ENCODE results near the gene CD8B.
"Not testable (repeated sequence)": the region's sequence is repeated elsewhere in the genome, so short reads cannot be mapped to it uniquely, and the experiment has no call there.

CD8B gene

DNA sequence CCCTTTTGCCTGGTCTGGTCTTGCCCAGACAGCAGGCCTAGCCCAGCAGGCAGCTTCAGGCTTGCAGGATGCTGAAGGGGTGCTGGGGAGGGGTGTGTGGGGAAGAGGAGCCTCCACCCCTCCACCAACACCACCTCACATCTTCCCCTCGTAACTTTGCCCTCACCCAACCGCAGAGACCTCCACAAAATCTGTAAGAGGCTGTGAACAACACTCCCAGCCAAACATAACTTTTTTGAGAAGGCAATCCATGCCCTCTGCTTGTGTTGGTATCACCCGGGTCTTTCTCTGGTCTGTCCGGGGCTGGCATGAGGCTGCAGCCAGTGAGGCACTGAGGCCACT is 26.2 kb downstream of the CD8B start:
- DNase-seq, result not testable (repeated sequence)

DNA sequence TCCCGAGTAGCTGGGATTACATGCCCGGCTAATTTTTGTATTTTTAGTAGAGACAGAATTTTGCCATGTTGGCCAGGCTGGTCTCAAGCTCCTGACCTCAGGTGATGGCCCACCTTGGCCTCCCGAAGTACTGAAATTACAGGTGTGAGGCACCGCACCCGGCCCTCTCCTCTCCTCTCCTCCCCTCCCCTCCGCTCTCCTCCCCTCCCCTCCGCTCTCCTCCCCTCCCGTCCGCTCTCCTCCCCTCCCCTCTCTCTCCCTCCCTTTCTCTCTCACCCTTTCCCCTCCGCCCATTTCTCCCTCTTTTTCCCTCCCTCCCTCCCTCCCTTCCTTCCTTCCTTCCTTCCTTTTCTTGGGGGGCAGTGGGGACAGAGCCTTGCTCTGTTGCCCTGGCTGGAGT is 28.4 kb downstream of the CD8B start:
- no peak for DNase-seq

- DNase-seq, result no peak
Measured at GRCh38 chr2:86832334-86833096, 29.2 kb downstream of the CD8B start.

GRCh38 chr2:86831537-86831936 is 30.1 kb downstream of the CD8B start:
- DNase-seq, result no peak

DNA sequence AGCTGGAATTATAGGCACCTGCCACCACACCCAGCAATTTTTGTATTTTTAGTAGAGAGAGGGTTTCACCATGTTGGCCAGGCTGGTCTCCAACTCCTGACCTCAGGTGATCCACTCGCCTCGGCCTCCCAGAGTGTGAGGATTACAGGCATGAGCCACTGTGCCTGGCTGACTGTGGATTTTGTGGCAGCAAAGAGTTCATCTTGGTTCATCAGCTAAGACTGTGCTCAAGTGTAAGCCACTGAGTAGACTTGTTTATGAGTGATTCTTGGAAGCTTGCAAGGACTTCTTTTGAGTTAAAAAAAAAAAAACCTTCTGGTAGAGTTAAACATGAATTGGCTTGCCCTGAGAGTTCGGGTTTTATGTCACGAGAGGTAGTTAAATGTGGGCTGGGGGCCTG is 34.7 kb downstream of the CD8B start:
- DNase-seq, result no peak

- DNase-seq, result no peak
Measured at GRCh38 chr2:86825693-86826381, 35.8 kb downstream of the CD8B start.

- DNase-seq, result no peak
Measured at GRCh38 chr2:86825036-86825692, 36.5 kb downstream of the CD8B start.

DNA sequence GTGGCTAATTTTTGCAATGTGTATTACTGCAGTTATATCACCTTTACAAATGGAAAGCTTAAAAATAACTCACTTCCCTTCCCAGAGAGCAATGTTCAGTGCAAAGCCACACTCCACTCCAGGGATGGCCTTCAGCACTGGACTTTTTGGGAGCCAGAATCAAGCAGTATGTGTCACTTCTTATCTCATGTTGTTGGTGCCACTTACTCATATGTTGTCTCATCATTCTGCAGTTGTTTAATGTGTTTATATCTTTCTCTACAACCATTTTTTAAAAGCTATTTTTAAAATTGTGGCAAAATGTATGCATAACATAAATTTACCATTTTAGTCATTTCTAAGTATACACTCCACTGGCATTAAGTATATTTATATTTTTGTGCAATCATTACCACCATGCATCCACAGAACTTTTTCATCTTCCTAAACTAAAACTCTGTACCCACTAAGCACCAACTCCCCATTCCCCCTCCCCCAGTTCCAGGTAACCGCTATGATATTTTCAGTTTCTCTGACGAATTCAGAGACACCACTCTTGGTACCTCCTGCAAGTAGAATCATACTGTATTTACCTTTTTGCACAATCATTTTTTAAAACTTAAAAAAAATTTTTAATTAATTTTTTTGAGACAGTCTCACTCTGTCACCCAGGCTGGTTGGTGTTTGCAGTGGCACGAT is 38.9 kb downstream of the CD8B start:
- no peak for DNase-seq

DNA sequence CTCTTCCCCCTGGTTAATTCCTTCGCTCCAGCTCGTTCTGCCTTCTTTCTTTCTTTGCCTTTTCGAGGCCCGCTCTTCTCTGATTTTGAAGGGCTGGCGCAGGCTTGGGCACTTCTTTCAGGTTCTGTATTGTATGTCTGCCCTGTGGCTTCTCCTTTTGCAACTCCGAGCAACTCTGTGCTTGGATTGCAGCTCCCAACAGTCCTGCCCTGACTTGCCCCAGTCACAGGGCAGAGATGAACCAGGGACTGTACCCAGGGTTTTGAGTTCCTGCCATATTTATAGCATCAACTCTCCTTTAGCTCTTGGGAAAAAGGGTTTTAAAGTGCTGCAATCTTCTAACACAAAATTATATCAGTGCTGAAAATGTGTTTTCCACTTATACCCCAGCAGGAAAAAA is 39.8 kb downstream of the CD8B start:
- no peak for DNase-seq

- no peak for DNase-seq
Measured at GRCh38 chr2:86821306-86821705, 40.4 kb downstream of the CD8B start.

DNA sequence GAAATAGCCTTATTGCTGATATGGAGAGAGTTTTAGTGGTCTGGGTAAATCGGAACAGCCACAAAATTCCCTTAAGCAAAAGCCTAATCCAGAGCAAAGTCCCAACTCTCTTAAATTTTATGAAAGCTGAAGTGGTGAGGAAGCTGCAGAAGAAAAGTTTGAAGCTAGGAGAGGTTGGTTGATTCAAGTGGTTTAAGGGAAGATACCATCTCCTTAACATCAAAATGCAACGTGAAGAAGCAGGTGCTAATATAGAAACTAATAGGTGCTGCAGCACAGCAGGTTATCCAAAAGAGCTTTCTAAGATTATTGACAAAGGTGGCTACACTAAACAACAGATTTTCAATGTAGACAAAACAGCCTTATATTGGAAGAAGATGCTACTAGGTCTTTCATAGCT is 42.7 kb downstream of the CD8B start:
- no peak for DNase-seq

DNA sequence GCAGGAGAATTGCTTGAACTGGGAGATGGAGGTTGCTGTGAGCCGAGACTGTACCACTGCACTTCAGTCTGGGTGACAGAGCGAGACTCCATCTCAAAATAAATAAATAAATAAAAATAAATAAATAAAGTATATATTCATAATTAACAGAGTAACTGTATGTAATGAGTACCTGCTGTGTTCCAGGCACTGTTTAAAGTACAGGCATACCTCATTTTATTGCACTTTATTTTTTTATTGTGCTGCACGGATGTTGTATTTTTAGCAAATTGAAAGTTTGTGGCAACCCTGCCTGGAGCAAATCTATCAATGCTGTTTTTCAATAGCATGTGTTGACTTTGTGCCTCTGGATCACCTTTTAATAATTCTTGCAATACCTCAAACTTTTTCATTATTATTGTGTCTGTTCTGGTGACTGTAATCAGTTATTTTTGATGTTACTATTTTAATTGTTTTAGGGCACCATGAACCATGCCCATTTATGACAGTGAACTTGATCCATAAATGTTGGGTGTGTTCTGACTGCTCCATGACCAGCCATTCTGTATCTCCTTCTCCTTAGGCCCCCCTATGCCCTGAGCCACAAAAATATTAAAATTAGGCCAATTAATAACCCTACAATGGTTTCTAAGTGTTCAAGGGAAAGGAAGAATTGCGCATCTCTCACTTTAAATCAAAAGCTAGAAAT is 43.4 kb downstream of the CD8B start:
- DNase-seq, result no peak

GRCh38 chr2:86815611-86816010 is 46.1 kb downstream of the CD8B start:
- no peak for DNase-seq

GRCh38 chr2:86809481-86810121 is 52.1 kb downstream of the CD8B start:
- no peak for DNase-seq

GRCh38 chr2:86808315-86809161 is 53.1 kb downstream of the CD8B start:
- peak; percentile 74 for DNase-seq

DNA sequence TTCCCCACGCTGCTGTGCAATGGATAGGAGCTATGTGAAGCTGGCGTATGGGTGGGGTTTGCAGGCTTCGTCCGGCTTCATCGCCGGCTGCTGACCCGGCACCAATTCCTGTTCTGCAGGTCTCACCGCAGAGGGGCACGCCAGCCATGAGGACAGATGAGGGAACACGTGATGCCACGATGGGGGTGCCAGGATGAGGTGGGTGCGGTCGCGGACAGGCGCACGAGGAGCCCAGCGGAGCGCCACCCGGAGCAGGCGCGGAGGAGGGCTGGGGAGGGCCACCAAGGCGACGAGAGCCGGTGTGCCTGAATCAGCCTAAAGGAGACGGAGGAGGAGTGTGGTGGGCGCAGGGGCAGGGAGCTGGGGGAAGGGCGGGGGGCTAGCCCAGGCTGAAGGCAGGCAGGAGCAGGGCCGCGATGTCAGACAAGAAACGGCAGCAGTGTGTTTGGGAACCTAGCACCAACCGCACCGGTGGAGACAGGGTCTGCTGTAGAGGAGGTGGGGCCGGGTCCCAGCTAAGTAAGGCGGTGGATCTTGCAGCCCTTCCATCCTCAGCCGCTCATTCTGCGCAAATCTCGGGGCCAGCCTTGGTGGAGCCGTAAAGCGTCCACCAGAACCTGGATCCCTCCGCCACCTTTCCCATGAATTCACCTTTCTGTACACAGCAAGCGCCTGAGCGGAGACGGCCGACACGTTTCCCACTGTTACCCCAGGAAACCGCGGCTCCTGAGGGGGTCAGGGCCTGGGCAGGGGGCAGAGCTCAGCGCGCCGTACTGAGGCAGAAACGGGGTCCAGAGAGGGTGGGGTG is 54.0 kb downstream of the CD8B start:
- no peak for DNase-seq

DNA sequence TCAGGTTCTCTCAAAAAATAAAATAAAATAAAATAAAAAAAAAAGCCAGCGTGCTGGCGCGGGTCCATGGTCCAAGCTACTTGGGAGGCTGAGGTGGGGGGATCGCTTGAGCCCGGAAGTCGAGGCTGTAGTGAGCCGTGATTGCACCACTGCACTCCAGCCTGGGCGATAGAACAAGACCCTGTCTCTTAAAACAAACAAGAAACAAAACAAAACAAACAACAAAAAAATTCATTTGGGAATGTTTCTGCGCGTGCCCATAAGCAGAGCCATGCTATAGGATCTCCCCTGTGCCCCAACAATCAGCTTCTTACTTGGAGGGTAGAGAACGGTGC is 54.6 kb downstream of the CD8B start:
- DNase-seq, result no peak

DNA sequence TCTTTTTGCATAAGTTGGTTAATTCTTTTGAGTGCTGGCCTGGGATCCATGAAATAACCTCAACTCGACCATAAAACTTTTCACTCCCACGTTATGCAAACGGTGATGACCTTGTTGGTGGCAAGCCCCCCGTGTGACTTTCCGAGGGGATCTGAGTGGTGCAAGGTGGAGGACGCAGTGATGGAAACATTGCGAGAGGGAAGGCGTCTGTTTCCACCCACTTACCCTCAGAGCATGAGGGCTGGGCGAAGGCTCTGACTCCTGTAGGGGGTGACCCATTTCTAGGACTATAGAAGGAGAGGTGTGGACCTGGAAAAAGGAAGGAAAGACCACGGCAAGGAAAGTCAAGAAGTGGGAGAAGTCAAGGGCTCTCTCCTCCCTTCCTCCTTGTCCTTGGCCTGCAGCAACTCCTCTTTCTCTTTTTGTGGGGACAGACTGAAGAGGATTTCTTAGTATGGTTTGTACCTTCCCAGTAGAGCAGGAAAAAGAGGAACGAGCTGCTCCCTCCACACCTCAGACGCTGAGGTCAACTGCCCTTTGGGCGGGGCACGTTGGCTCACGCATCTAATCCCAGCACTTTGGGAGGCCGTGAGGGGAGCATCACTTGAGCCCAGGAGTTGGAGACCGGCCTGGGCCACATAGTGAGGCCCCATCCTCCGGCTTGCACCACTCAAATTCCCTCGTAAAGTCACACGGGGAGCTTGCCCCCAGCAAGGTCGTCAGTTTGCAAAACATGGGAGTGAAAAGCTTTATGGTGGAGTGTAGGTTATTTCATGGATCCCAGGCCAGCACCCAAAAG is 55.4 kb downstream of the CD8B start:
- DNase-seq, result no peak

- no peak for DNase-seq
Measured at GRCh38 chr2:86800856-86801567, 60.7 kb downstream of the CD8B start.

All from fibroblast of skin of scalp (primary cell).